ENCODE data around the gene SPRTN. TPM values are rescaled to one million over a fixed set of nuclear protein-coding genes. Genes with fewer than 3 reads are reported as not detected.

Gene SPRTN
- polyA plus RNA-seq, 1 donor from 2014 or later = 11.8 TPM

GRCh38 chr1:231401478-231401877 lies 63.4 kb downstream of the SPRTN start:
- Histone ChIP-seq H4K20me1 (ENCODE audit: insufficient read depth) (no peaks in the 10 kb centered on the region), H3K36me3 (ENCODE audit: insufficient read depth, low read length) (no peaks in the 10 kb centered on the region), H3K9me2 (ENCODE audit: insufficient read depth, low read length) (no peaks in the 10 kb centered on the region), H3K9ac (ENCODE audit: low read length) (no peak overlapping the region), H3F3A (ENCODE audit: insufficient read depth, low read length, poor library complexity, severe bottlenecking) (no peaks in the 10 kb centered on the region), H3K4me2 (ENCODE audit: low read length) (no peak overlapping the region), H3K27me3 (ENCODE audit: insufficient read depth, low read depth, low read length) (no peaks in the 10 kb centered on the region), H3K79me2 (replicated peaks; ENCODE audit: insufficient read depth, low read length) (peaks cover 21% of the 10 kb centered on the region), H3K9me3 (ENCODE audit: low read length) (no peaks in the 10 kb centered on the region), H3K27ac (ENCODE audit: low read length) (no peak overlapping the region), H2AFZ (ENCODE audit: low read depth, low read length) (no peak overlapping the region), H3K4me3 (ENCODE audit: low read length) (no peak overlapping the region)
- TF ChIP-seq, protein P1, sequence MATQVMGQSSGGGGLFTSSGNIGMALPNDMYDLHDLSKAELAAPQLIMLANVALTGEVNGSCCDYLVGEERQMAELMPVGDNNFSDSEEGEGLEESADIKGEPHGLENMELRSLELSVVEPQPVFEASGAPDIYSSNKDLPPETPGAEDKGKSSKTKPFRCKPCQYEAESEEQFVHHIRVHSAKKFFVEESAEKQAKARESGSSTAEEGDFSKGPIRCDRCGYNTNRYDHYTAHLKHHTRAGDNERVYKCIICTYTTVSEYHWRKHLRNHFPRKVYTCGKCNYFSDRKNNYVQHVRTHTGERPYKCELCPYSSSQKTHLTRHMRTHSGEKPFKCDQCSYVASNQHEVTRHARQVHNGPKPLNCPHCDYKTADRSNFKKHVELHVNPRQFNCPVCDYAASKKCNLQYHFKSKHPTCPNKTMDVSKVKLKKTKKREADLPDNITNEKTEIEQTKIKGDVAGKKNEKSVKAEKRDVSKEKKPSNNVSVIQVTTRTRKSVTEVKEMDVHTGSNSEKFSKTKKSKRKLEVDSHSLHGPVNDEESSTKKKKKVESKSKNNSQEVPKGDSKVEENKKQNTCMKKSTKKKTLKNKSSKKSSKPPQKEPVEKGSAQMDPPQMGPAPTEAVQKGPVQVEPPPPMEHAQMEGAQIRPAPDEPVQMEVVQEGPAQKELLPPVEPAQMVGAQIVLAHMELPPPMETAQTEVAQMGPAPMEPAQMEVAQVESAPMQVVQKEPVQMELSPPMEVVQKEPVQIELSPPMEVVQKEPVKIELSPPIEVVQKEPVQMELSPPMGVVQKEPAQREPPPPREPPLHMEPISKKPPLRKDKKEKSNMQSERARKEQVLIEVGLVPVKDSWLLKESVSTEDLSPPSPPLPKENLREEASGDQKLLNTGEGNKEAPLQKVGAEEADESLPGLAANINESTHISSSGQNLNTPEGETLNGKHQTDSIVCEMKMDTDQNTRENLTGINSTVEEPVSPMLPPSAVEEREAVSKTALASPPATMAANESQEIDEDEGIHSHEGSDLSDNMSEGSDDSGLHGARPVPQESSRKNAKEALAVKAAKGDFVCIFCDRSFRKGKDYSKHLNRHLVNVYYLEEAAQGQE (IDR thresholded peaks at IDR 0.05; ENCODE audit: borderline replicate concordance) = no peak
- no peak for TF ChIP-seq EZH2 (IDR thresholded peaks at IDR 0.05; ENCODE audit: borderline replicate concordance, insufficient read depth, low read length, poor library complexity, severe bottlenecking)
- TF ChIP-seq CTCF (IDR thresholded peaks at IDR 0.05; ENCODE audit: poor library complexity, severe bottlenecking) = no peak
- TF ChIP-seq EP300 (conservative IDR thresholded peaks at IDR 0.05; ENCODE audit: poor library complexity, severe bottlenecking) = no peak
- TF ChIP-seq SMC3 (conservative IDR thresholded peaks at IDR 0.05; ENCODE audit: poor library complexity) = no peak
- no peak for TF ChIP-seq TAF1 (IDR thresholded peaks at IDR 0.05; ENCODE audit: low read depth)
- TF ChIP-seq POLR2AphosphoS5 (IDR thresholded peaks at IDR 0.05) = no peak
- no peak for TF ChIP-seq MXI1 (conservative IDR thresholded peaks at IDR 0.05; ENCODE audit: poor library complexity, severe bottlenecking)
- no peak for TF ChIP-seq RAD21 (conservative IDR thresholded peaks at IDR 0.05)

DNA sequence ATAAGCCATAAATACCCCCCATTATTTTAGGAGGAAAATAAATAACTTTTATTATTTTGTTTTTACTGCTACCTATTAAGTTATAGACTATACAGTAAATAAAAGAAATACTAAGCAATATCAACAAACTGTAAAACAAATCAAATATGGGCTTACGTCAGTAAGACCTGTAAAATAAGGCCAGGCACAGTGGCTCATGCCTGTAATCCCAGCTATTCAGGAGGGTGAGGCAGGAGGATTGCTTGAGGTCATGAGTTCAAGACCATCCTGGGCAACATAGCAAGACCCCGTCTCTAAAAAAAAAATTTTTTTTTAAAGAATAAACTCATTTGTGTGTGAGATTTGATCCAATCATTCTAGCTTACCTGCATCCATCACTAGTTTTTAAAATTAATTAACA lies 66.2 kb downstream of the SPRTN start:
- Histone ChIP-seq H3K4me3 (ENCODE audit: low read length) (no peak overlapping the region), H4K20me1 (ENCODE audit: insufficient read depth) (no peaks in the 10 kb centered on the region)

More for the DNA sequence above, 66.2 kb downstream of the SPRTN start:
- Histone ChIP-seq H3K27ac (ENCODE audit: low read length) (no peak overlapping the region), H3K9ac (ENCODE audit: low read length) (no peak overlapping the region), H3K27me3 (ENCODE audit: insufficient read depth, low read depth, low read length) (no peaks in the 10 kb centered on the region), H3K36me3 (ENCODE audit: insufficient read depth, low read length) (peaks cover 10% of the 10 kb centered on the region), H3K9me3 (ENCODE audit: low read length) (no peaks in the 10 kb centered on the region), H3F3A (ENCODE audit: insufficient read depth, low read length, poor library complexity, severe bottlenecking) (no peaks in the 10 kb centered on the region), H2AFZ (ENCODE audit: low read depth, low read length) (no peak overlapping the region), H3K4me2 (ENCODE audit: low read length) (no peak overlapping the region), H3K79me2 (replicated peaks; ENCODE audit: insufficient read depth, low read length) (peaks cover 28% of the 10 kb centered on the region), H3K9me2 (ENCODE audit: insufficient read depth, low read length) (no peaks in the 10 kb centered on the region)
- TF ChIP-seq TAF1 (IDR thresholded peaks at IDR 0.05; ENCODE audit: low read depth) (no peak), SMC3 (conservative IDR thresholded peaks at IDR 0.05; ENCODE audit: poor library complexity) (no peak), EZH2 (IDR thresholded peaks at IDR 0.05; ENCODE audit: borderline replicate concordance, insufficient read depth, low read length, poor library complexity, severe bottlenecking) (no peak), EP300 (conservative IDR thresholded peaks at IDR 0.05; ENCODE audit: poor library complexity, severe bottlenecking) (no peak), CTCF (IDR thresholded peaks at IDR 0.05; ENCODE audit: poor library complexity, severe bottlenecking) (no peak), POLR2AphosphoS5 (IDR thresholded peaks at IDR 0.05) (no peak), RAD21 (conservative IDR thresholded peaks at IDR 0.05) (no peak), MXI1 (conservative IDR thresholded peaks at IDR 0.05; ENCODE audit: poor library complexity, severe bottlenecking) (no peak)
- TF ChIP-seq, protein P1 (IDR thresholded peaks at IDR 0.05; ENCODE audit: borderline replicate concordance) = no peak

Data from neural cell (in vitro differentiated cells).